ENCODE results near the gene SLC66A2. TPM values are rescaled to one million over a fixed set of nuclear protein-coding genes. Genes with fewer than 3 reads are reported as not detected.

Gene SLC66A2
- total RNA-seq, 4 donors from 2014 or later = 69.4 to 176 (median 103) TPM

DNA sequence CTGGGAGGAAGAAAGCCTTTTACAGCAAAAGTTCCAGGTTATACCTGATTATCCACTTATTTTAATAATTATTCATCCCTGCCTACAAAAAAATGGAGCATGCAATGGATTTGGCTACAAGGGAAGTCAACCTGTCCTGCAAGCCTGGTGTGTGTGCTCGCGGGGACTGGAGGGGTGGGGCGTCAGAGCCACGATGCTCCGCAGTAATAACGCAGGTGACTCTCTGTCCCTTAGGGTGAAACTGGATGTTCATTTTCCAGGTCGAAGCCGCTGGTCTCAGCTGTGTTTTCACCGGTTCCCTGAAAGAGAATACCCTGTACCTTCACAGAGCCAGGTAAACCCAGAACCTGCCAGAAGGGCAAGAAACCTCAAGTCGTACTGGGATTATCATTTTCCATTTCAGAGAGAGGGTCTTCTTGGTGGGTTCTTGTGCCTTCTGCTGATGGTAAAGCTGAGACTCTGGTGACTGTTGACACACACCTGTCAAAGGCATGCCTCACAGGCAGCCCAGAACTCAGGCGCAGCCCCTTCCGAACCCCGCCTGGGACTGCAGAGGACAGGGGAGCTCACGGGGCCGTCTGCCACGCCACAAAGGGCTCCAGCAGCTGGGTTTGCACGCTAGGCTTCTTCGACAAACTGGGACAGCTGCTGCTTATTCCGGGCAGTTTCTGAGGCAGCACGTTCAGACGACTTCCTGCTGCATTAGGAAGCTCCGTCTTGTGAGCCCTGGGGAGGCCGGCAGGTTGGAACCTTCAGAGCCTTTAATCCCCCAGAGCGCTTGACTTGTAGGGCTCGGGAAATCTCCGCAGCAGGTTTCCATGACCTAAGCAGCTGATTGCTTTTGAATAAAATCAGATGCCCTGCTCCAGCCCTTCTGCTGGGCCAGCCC is 95.1 kb downstream of the SLC66A2 start:
- no peak for DNase-seq (ENCODE audit: low spot score)
- ATAC-seq (ENCODE audit: low FRiP score) = no peak
- TF ChIP-seq, protein P1, sequence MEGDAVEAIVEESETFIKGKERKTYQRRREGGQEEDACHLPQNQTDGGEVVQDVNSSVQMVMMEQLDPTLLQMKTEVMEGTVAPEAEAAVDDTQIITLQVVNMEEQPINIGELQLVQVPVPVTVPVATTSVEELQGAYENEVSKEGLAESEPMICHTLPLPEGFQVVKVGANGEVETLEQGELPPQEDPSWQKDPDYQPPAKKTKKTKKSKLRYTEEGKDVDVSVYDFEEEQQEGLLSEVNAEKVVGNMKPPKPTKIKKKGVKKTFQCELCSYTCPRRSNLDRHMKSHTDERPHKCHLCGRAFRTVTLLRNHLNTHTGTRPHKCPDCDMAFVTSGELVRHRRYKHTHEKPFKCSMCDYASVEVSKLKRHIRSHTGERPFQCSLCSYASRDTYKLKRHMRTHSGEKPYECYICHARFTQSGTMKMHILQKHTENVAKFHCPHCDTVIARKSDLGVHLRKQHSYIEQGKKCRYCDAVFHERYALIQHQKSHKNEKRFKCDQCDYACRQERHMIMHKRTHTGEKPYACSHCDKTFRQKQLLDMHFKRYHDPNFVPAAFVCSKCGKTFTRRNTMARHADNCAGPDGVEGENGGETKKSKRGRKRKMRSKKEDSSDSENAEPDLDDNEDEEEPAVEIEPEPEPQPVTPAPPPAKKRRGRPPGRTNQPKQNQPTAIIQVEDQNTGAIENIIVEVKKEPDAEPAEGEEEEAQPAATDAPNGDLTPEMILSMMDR (IDR thresholded peaks at IDR 0.05) = no peak

DNA sequence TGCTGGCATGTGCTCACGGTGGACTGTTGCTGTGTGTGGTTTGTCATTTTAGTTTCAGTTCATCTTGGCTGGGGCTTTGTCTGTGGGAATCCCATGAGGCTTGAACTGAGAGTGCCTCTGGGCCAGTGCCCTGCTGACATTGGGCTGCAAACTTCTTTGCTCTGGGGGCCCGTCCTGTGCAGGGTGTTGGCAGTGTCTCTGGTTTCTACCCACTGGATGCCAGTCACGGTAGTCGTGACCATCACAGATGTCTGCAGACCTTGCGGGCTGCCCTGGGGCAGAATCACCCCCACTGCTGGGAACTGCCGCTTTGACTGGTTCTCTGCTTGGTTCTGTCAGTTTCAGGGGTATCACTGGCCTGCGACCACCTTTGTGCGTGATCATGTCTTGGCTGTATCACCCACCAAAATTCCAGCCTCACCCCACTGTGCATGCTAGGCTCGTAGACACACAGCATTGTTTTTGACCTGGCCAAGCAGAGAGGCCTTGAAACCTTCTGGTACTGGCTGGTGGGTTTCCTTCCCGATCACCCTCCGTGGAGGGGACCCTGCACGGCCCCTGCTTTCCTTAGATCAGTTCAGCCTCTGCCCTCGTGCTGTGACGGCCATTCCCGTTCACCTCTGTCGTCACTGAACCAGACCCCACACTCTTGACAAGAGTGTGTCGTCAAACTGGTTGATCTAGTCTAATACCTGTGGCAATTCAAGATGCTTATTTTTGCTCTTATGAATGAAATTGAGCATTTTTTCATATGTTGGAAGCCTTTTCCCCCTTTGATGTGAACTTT is 96.1 kb downstream of the SLC66A2 start:
- ATAC-seq (ENCODE audit: low FRiP score) (no peak), DNase-seq (ENCODE audit: low spot score) (no peak)
- TF ChIP-seq, protein P1 (IDR thresholded peaks at IDR 0.05) = no peak

DNA sequence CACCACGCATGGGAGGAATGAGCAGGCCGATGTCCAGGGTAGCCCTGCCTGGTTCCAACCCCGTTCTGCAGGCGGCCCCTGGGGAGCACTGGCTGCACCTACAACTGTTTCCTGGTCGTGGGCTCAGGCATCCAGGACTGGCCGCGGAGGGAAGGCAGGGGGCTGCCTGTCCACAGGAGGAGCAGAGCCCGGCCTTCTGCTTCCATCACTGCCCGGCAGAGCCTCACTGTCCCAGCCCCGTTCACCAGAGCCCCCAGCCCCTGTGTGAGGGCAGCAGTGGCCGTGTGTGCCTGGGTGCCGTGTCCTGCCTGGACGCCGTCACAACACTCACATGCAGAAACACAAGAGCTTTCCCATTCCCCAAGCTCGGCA is 97.5 kb downstream of the SLC66A2 start:
- DNase-seq (ENCODE audit: low spot score) = no peak
- TF ChIP-seq, protein P1 (IDR thresholded peaks at IDR 0.05) = no peak
- no peak for ATAC-seq (ENCODE audit: low FRiP score)

DNA sequence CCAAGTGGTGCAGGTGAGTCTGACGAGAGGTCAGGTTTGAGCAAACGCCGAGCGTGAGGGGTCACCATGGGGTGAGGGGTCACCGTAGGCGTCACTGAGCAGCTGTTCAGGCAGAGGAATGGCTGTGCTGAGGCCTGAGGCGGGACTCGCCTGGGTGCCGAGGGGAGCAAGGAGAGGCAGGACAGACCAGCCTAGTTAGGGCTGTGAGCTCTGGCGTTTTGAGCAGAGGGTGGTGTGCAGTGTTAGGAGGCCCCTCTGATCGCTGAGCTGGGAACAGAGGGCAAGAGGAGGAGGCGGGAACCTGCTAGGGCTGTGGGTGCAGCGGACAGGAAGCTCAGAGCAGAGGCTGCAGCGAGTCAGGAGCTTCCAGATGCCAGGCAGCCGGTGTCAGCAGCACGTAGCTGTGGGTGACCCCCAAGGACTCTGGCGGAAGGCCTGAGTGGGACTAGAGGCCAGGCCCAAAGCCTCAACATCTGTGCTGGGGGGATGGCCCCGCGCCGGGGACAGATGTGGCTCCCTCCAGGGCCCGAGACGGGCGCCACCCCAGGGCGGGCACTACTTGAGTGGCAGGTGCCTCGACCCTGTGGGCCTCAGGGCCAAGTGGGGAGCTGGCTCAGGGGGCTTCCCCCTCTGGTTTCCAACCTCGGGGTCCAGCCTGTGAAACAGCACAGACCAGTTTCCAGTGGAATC is 98.0 kb downstream of the SLC66A2 start:
- TF ChIP-seq, protein P1 (IDR thresholded peaks at IDR 0.05) = no peak
- DNase-seq (ENCODE audit: low spot score) = no peak
- no peak for ATAC-seq (ENCODE audit: low FRiP score)

DNA sequence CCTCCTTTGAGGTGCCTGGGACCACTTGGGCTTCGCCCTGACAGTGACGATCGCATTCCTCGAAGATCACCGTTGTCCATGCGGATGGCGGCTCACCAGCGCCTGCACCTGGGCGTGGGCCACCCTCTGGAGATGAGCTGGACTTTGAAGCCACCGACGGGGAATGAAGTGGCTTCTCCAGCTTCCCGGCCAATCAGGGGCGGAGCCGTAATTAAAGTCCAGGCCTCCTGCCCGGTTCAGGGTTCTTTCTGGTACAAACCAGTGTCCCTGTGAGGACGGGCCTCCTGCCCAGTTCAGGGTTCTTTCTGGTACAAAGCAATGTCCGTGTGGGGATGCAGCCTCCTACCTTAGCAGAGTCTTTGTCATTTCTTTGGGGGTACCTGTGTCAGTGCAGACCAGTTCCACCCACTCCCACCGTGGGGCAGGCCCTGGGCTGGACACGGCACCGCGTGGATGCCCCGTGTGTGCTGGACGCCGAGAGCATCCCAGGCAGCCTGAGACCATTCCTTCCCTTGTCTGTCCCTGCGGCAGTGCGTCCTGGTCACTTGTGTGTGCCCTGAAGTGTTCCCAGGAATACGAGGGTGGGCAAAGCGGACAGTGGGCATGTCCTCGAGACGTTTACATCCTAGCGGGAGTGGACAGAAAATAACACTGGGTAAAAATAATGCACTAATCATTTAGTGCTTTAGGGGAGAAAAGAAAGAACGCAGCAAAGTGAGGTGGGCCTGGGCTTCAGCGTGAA is 98.7 kb downstream of the SLC66A2 start:
- DNase-seq (ENCODE audit: low spot score) (no peak), ATAC-seq (ENCODE audit: low FRiP score) (no peak)
- TF ChIP-seq, protein P1 (IDR thresholded peaks at IDR 0.05) = no peak

Other genes with a start within 250 kb of the SLC66A2 start
- 1 to 10 TPM in 1 of 4 donors, under 1 TPM in 2, not detected in 1; 0.75 to 2.4 (median 0.96) TPM for gene KCNG2, start 153.7 kb downstream of the SLC66A2 start, total RNA-seq
- gene HSBP1L1, start 13.0 kb upstream of the SLC66A2 start, total RNA-seq = 10 to 100 TPM; 13.2 to 20.1 (median 17.3) TPM
- 10 to 100 TPM; 18.0 to 47.6 (median 33.6) TPM for gene TXNL4A, start 36.9 kb upstream of the SLC66A2 start, total RNA-seq
- 10 to 100 TPM; 26.3 to 45.3 (median 32.8) TPM for gene RBFA, start 82.8 kb upstream of the SLC66A2 start, total RNA-seq
- 10 to 100 TPM; 13.2 to 22.6 (median 16.1) TPM for gene ADNP2, start 157.6 kb upstream of the SLC66A2 start, total RNA-seq

Measured in omental fat pad (tissue), 4 donors.